ENCODE measurements around the gene MYOCOS. TPM values are rescaled to one million over a fixed set of nuclear protein-coding genes. Genes with fewer than 3 reads are reported as not detected.

Gene MYOCOS
- total and polyA plus RNA-seq, 2 experiments from 2014 or later, result 0.10 TPM; not detected in 1

- no peak for TF ChIP-seq CTCF (IDR thresholded peaks at IDR 0.05; ENCODE audit: low read depth, low read length)
- Histone ChIP-seq H3K27me3 (no peaks in the 10 kb centered on the region), H3K4me1 (ENCODE audit: low read depth) (no peaks in the 10 kb centered on the region), H3K4me3 (no peak overlapping the region), H3K36me3 (no peaks in the 10 kb centered on the region), H3K27ac (no peak overlapping the region), H3K9me3 (ENCODE audit: low read depth) (no peaks in the 10 kb centered on the region)
- DNase-seq (ENCODE audit: low read depth in 1 of 2, low spot score in 1 of 2), result no peak
Measured at GRCh38 chr1:171663036-171663853, 41.2 kb downstream of the MYOCOS start.

GRCh38 chr1:171663854-171664575 lies 42.0 kb downstream of the MYOCOS start:
- Histone ChIP-seq H3K27me3 (no peaks in the 10 kb centered on the region), H3K4me3 (no peak overlapping the region), H3K9me3 (ENCODE audit: low read depth) (no peaks in the 10 kb centered on the region), H3K27ac (no peak overlapping the region), H3K4me1 (ENCODE audit: low read depth) (no peaks in the 10 kb centered on the region), H3K36me3 (no peaks in the 10 kb centered on the region)
- no peak for TF ChIP-seq CTCF (IDR thresholded peaks at IDR 0.05; ENCODE audit: low read depth, low read length)
- no peak for DNase-seq (ENCODE audit: low read depth in 1 of 2, low spot score in 1 of 2)

GRCh38 chr1:171664976-171665375 lies 42.9 kb downstream of the MYOCOS start:
- Histone ChIP-seq H3K9me3 (ENCODE audit: low read depth) (no peaks in the 10 kb centered on the region), H3K27me3 (no peaks in the 10 kb centered on the region), H3K4me1 (ENCODE audit: low read depth) (no peaks in the 10 kb centered on the region), H3K36me3 (no peaks in the 10 kb centered on the region), H3K27ac (no peak overlapping the region), H3K4me3 (no peak overlapping the region)
- no peak for TF ChIP-seq CTCF (IDR thresholded peaks at IDR 0.05; ENCODE audit: low read depth, low read length)
- no peak for DNase-seq (ENCODE audit: low read depth in 1 of 2, low spot score in 1 of 2)

- H3K36me3 ChIP-seq, result no peaks in the 10 kb centered on the region
- TF ChIP-seq CTCF (IDR thresholded peaks at IDR 0.05; ENCODE audit: low read depth, low read length), result no peak
- H3K27ac ChIP-seq, result no peak overlapping the region
- no peaks in the 10 kb centered on the region for H3K4me1 ChIP-seq (ENCODE audit: low read depth)
- H3K27me3 ChIP-seq, result no peaks in the 10 kb centered on the region
- no peak overlapping the region for H3K4me3 ChIP-seq
- H3K9me3 ChIP-seq (ENCODE audit: low read depth), result no peaks in the 10 kb centered on the region
- no peak for DNase-seq (ENCODE audit: low read depth in 1 of 2, low spot score in 1 of 2)
Measured at GRCh38 chr1:171666114-171666769, 44.2 kb downstream of the MYOCOS start.

- no peak overlapping the region for H3K27ac ChIP-seq
- H3K4me1 ChIP-seq (ENCODE audit: low read depth), result no peaks in the 10 kb centered on the region
- no peak overlapping the region for H3K4me3 ChIP-seq
- no peak for DNase-seq (ENCODE audit: low read depth in 1 of 2, low spot score in 1 of 2)
- TF ChIP-seq CTCF (IDR thresholded peaks at IDR 0.05; ENCODE audit: low read depth, low read length), result no peak
- H3K9me3 ChIP-seq (ENCODE audit: low read depth), result no peaks in the 10 kb centered on the region
- H3K27me3 ChIP-seq, result no peaks in the 10 kb centered on the region
- no peaks in the 10 kb centered on the region for H3K36me3 ChIP-seq
Measured at GRCh38 chr1:171668372-171668771, 46.3 kb downstream of the MYOCOS start.
